ENCODE measurements around the gene KPRP. TPM values are rescaled to one million over a fixed set of nuclear protein-coding genes. Genes with fewer than 3 reads are reported as not detected.

The KPRP gene
- total RNA-seq, 1 donor from 2014 or later = not detected

GRCh38 chr1:152747831-152748230, 10.0 kb upstream of the KPRP start:
- no peak overlapping the region for H2AFZ ChIP-seq (ENCODE audit: low read depth, low read length)
- H3K9ac ChIP-seq (ENCODE audit: low read length) = no peak overlapping the region
- H4K20me1 ChIP-seq (ENCODE audit: insufficient read depth, low read length) = no peaks in the 10 kb centered on the region
- no peaks in the 10 kb centered on the region for H3K36me3 Mint-ChIP-seq (ENCODE audit: low read depth, unreplicated experiment)
- no peak overlapping the region for H3K4me2 ChIP-seq (ENCODE audit: low read length)
- no peak overlapping the region for H3K27ac Mint-ChIP-seq (ENCODE audit: unreplicated experiment)
- H3K27me3 Mint-ChIP-seq (ENCODE audit: low read depth, unreplicated experiment) = peaks cover under 1% of the 10 kb centered on the region
- no peak overlapping the region for H3K4me3 ChIP-seq (ENCODE audit: insufficient read depth, low read depth, low read length)
- H3K79me2 ChIP-seq (ENCODE audit: insufficient read depth, low read length) = no peaks in the 10 kb centered on the region
- H3K36me3 ChIP-seq (ENCODE audit: insufficient read depth, low read length) = no peaks in the 10 kb centered on the region
- DNase-seq (ENCODE audit: low read depth) (no peak), FAIRE-seq (no peak)
- H3K27me3 ChIP-seq (ENCODE audit: insufficient read depth, low read length) = no peaks in the 10 kb centered on the region
- H3K9me3 ChIP-seq (ENCODE audit: insufficient read depth, low read depth, low read length) = no peaks in the 10 kb centered on the region
- H3K4me3 Mint-ChIP-seq (ENCODE audit: unreplicated experiment) = no peak overlapping the region
- H3K9me3 Mint-ChIP-seq (ENCODE audit: unreplicated experiment) = no peaks in the 10 kb centered on the region
- TF ChIP-seq EZH2 (IDR thresholded peaks at IDR 0.05; ENCODE audit: insufficient read depth, low read length) = no peak
- TF ChIP-seq, protein P1, sequence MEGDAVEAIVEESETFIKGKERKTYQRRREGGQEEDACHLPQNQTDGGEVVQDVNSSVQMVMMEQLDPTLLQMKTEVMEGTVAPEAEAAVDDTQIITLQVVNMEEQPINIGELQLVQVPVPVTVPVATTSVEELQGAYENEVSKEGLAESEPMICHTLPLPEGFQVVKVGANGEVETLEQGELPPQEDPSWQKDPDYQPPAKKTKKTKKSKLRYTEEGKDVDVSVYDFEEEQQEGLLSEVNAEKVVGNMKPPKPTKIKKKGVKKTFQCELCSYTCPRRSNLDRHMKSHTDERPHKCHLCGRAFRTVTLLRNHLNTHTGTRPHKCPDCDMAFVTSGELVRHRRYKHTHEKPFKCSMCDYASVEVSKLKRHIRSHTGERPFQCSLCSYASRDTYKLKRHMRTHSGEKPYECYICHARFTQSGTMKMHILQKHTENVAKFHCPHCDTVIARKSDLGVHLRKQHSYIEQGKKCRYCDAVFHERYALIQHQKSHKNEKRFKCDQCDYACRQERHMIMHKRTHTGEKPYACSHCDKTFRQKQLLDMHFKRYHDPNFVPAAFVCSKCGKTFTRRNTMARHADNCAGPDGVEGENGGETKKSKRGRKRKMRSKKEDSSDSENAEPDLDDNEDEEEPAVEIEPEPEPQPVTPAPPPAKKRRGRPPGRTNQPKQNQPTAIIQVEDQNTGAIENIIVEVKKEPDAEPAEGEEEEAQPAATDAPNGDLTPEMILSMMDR (IDR thresholded peaks at IDR 0.05; ENCODE audit: insufficient read depth, low read depth, low read length) = no peak
- H3K4me1 Mint-ChIP-seq (ENCODE audit: low read depth, unreplicated experiment) = peaks cover 5% of the 10 kb centered on the region
- H3K27ac ChIP-seq (ENCODE audit: low read depth, low read length) = no peak overlapping the region
- peaks cover 3% of the 10 kb centered on the region for H3K4me1 ChIP-seq (ENCODE audit: insufficient read depth, low read length)

DNA sequence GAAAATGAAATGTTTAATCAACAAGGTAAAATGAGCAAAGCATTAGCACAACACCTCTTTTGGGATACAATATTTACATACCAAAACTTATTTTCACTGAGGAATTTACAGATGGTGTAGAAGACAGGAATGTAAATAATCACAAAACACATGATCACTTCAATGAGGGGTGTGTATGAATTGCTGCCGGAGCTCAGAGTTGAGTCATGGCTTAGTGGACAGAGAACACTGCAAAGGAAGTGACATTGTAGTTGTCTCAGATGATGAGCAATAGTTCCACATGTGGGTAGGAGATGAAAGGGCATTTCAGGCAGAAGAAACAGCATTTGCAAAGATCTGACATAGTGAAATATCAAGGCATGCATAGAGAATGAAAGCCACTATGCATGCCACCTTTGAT, 5.6 kb upstream of the KPRP start:
- H3K9me3 Mint-ChIP-seq (ENCODE audit: unreplicated experiment) = no peaks in the 10 kb centered on the region
- Histone ChIP-seq H3K27me3 (ENCODE audit: insufficient read depth, low read length) (no peaks in the 10 kb centered on the region), H3K9ac (ENCODE audit: low read length) (no peak overlapping the region), H4K20me1 (ENCODE audit: insufficient read depth, low read length) (no peaks in the 10 kb centered on the region), H3K9me3 (ENCODE audit: insufficient read depth, low read depth, low read length) (no peaks in the 10 kb centered on the region), H3K27ac (ENCODE audit: low read depth, low read length) (no peak overlapping the region), H2AFZ (ENCODE audit: low read depth, low read length) (no peak overlapping the region), H3K4me2 (ENCODE audit: low read length) (peak overlapping the region; percentile 47), H3K36me3 (ENCODE audit: insufficient read depth, low read length) (no peaks in the 10 kb centered on the region), H3K4me1 (ENCODE audit: insufficient read depth, low read length) (peaks cover 3% of the 10 kb centered on the region), H3K4me3 (ENCODE audit: insufficient read depth, low read depth, low read length) (no peak overlapping the region), H3K79me2 (ENCODE audit: insufficient read depth, low read length) (no peaks in the 10 kb centered on the region)
- FAIRE-seq (peak; percentile 85), DNase-seq (ENCODE audit: low read depth) (peak; percentile 39)
- no peaks in the 10 kb centered on the region for H3K36me3 Mint-ChIP-seq (ENCODE audit: low read depth, unreplicated experiment)
- H3K27me3 Mint-ChIP-seq (ENCODE audit: low read depth, unreplicated experiment) = no peaks in the 10 kb centered on the region
- TF ChIP-seq, protein P1 (IDR thresholded peaks at IDR 0.05; ENCODE audit: insufficient read depth, low read depth, low read length) = no peak
- no peak for TF ChIP-seq EZH2 (IDR thresholded peaks at IDR 0.05; ENCODE audit: insufficient read depth, low read length)
- peaks cover 4% of the 10 kb centered on the region for H3K4me1 Mint-ChIP-seq (ENCODE audit: low read depth, unreplicated experiment)
- peak overlapping the region; percentile 17 for H3K27ac Mint-ChIP-seq (ENCODE audit: unreplicated experiment)
- H3K4me3 Mint-ChIP-seq (ENCODE audit: unreplicated experiment) = no peak overlapping the region

DNA sequence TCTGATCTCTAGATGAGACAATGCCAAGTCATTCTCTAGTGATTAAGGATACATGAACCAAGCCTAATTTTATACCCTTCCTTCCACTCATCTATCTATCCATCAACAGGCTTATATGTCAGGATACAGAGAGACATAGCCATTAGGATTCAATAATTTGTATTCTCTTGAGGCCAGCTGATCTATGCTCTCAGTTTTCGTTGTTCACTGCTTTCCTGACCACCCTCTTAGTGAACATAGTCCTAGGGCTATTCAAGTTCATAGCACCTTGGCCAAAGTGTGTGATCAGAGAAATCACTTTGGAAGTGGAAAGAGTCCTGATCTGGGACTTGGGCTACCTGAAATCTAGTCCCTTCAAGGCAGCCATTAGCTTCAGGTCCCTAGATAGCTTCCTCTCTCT, 4.2 kb upstream of the KPRP start:
- no peak overlapping the region for H3K4me3 ChIP-seq (ENCODE audit: insufficient read depth, low read depth, low read length)
- no peaks in the 10 kb centered on the region for H3K9me3 ChIP-seq (ENCODE audit: insufficient read depth, low read depth, low read length)
- peaks cover 3% of the 10 kb centered on the region for H3K4me1 ChIP-seq (ENCODE audit: insufficient read depth, low read length)
- H3K27me3 ChIP-seq (ENCODE audit: insufficient read depth, low read length) = no peaks in the 10 kb centered on the region
- H3K4me2 ChIP-seq (ENCODE audit: low read length) = no peak overlapping the region
- H3K36me3 ChIP-seq (ENCODE audit: insufficient read depth, low read length) = no peaks in the 10 kb centered on the region
- H3K9ac ChIP-seq (ENCODE audit: low read length) = no peak overlapping the region
- Mint-ChIP-seq H3K36me3 (ENCODE audit: low read depth, unreplicated experiment) (no peaks in the 10 kb centered on the region), H3K4me3 (ENCODE audit: unreplicated experiment) (no peak overlapping the region), H3K4me1 (ENCODE audit: low read depth, unreplicated experiment) (peaks cover 4% of the 10 kb centered on the region), H3K27ac (ENCODE audit: unreplicated experiment) (no peak overlapping the region), H3K27me3 (ENCODE audit: low read depth, unreplicated experiment) (peaks cover 3% of the 10 kb centered on the region), H3K9me3 (ENCODE audit: unreplicated experiment) (no peaks in the 10 kb centered on the region)
- DNase-seq (ENCODE audit: low read depth) = no peak
- H2AFZ ChIP-seq (ENCODE audit: low read depth, low read length) = no peak overlapping the region
- H3K79me2 ChIP-seq (ENCODE audit: insufficient read depth, low read length) = no peaks in the 10 kb centered on the region
- H4K20me1 ChIP-seq (ENCODE audit: insufficient read depth, low read length) = no peaks in the 10 kb centered on the region
- TF ChIP-seq, protein P1 (IDR thresholded peaks at IDR 0.05; ENCODE audit: insufficient read depth, low read depth, low read length) = no peak
- TF ChIP-seq EZH2 (IDR thresholded peaks at IDR 0.05; ENCODE audit: insufficient read depth, low read length) = no peak
- no peak for FAIRE-seq
- H3K27ac ChIP-seq (ENCODE audit: low read depth, low read length) = no peak overlapping the region

Measured in astrocyte (in vitro differentiated cells and primary cell).